Mucosa of stomach (tissue), 1 donor: ENCODE results near the gene ZSCAN10.
"Not testable (repeated sequence)": the region's sequence is repeated elsewhere in the genome, so short reads cannot be mapped to it uniquely, and the experiment has no call there.

Source experiments
- H3K27me3 ChIP-seq: one replicate; pipeline ENCODE4 v1.7.0; 2013; ENCODE audit warnings: mild to moderate bottlenecking, low read length; ENCODE audit not compliant: control insufficient read depth, insufficient read depth
- H3K36me3 ChIP-seq: one replicate; pipeline ENCODE4 v1.7.0; 2013; ENCODE audit warnings: low read length; ENCODE audit not compliant: control insufficient read depth, insufficient read depth
- H3K4me1 ChIP-seq: one replicate; pipeline ENCODE4 v1.7.0; 2013; ENCODE audit warnings: mild to moderate bottlenecking, low read length; ENCODE audit not compliant: control insufficient read depth, insufficient read depth
- H3K4me3 ChIP-seq: one replicate; pipeline ENCODE4 v1.7.0; 2013; ENCODE audit warnings: low read length
- H3K9ac ChIP-seq: one replicate; pipeline ENCODE4 v1.7.0; 2013; ENCODE audit warnings: mild to moderate bottlenecking, low read length, moderate library complexity
- H3K9me3 ChIP-seq: one replicate; pipeline ENCODE4 v1.7.0; 2013; ENCODE audit warnings: mild to moderate bottlenecking, low read length, moderate library complexity; ENCODE audit not compliant: control insufficient read depth
- donor health status: Pancreatic carcinoma.

The ZSCAN10 gene

GRCh38 chr16:3072576-3073263, 26.4 kb downstream of the ZSCAN10 start:
- not testable (repeated sequence) for H3K9me3 ChIP-seq, H3K4me3 ChIP-seq, H3K36me3 ChIP-seq, H3K27me3 ChIP-seq, H3K4me1 ChIP-seq, H3K9ac ChIP-seq

DNA sequence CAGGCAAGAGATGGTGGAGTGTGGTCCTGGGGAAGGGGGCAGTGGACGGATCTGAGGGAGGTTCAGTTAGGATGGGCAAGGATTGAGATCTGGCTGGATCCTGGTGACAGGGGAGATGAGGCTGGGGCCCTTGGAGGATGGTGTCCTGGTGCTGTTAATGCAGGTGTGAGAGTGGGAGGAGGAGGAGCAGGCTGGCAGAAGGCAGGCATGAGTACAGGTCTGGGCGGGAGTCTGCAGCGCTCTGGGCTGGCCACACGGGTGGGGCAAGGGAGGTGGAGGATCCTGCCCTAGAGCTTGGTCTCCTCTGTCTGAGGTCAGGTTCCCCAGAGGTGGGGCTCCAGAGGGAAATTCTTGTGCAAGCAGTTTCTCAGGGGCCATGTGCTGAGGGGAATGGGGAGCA, 26.9 kb downstream of the ZSCAN10 start:
- peaks cover 12% of the 10 kb centered on the region for H3K4me1 ChIP-seq
- H3K27me3 ChIP-seq, H3K9ac ChIP-seq, H3K9me3 ChIP-seq, H3K4me3 ChIP-seq, H3K36me3 ChIP-seq: not testable (repeated sequence)

DNA sequence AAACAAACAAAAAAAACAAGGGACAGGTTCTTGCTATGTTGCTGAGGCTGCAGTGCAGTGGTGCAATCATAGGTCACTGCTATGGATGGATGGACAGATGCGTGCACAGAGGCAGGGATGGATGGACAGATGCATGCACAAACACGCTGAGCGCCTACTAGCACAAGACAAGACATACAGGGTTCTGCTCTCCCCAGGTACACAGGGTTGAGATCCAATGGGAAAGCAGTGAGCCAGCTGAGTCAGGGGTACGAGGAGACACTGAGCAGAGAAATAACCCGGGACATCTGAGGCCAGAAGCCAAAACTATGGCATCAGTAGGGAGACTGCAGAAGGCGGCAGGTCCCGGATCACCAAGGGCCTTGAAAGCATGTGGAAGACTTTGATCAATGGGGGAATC, 27.4 kb downstream of the ZSCAN10 start:
- no peak overlapping the region for H3K4me3 ChIP-seq
- no peak overlapping the region for H3K9ac ChIP-seq
- no peaks in the 10 kb centered on the region for H3K36me3 ChIP-seq
- no peaks in the 10 kb centered on the region for H3K9me3 ChIP-seq
- peaks cover 17% of the 10 kb centered on the region for H3K4me1 ChIP-seq
- no peaks in the 10 kb centered on the region for H3K27me3 ChIP-seq

- Histone ChIP-seq H3K9ac (no peak overlapping the region), H3K9me3 (no peaks in the 10 kb centered on the region), H3K4me1 (peaks cover 27% of the 10 kb centered on the region), H3K27me3 (no peaks in the 10 kb centered on the region), H3K4me3 (no peak overlapping the region), H3K36me3 (no peaks in the 10 kb centered on the region)
Measured at GRCh38 chr16:3070608-3071111, 28.4 kb downstream of the ZSCAN10 start.

DNA sequence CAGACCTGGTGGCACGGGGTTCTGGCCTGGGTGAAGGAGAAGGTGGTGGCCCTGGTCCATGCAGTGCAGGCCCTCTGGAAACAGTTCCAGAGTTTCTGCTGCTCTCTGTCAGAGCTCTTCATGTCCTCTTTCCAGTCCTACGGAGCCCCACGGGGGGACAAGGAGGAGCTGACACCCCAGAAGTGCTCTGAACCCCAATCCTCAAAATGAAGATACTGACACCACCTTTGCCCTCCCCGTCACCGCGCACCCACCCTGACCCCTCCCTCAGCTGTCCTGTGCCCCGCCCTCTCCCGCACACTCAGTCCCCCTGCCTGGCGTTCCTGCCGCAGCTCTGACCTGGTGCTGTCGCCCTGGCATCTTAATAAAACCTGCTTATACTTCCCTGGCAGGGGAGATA, 29.9 kb downstream of the ZSCAN10 start:
- H3K4me1 ChIP-seq = peaks cover 39% of the 10 kb centered on the region

DNA sequence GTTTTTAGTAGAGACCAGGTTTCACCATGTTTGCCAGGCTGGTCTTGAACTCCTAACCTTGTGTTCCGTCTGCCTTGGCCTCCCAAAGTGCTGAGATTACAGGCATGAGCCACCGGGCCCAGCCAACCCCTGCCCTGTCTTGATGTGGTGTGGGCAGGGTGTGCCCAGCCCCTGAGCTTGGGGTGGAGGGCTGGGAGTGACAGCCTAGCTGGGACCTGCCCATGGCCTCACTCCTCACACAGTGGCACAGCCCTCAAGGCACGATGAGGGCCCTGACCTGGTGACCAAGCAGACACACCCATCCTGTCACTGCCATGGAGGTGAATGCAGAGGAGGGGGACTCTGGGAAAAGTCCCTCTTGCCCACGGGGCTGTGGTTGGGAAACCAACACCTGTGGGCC, 30.6 kb downstream of the ZSCAN10 start:
- Histone ChIP-seq H3K27me3 (no peaks in the 10 kb centered on the region), H3K36me3 (no peaks in the 10 kb centered on the region), H3K4me3 (no peak overlapping the region), H3K9ac (no peak overlapping the region), H3K9me3 (no peaks in the 10 kb centered on the region), H3K4me1 (peaks cover 39% of the 10 kb centered on the region)

More for the DNA sequence above, 29.9 kb downstream of the ZSCAN10 start:
- not testable (repeated sequence) for H3K27me3 ChIP-seq, H3K9me3 ChIP-seq, H3K36me3 ChIP-seq, H3K9ac ChIP-seq, H3K4me3 ChIP-seq

- Histone ChIP-seq H3K36me3 (no peaks in the 10 kb centered on the region), H3K9ac (peak overlapping the region; percentile 84), H3K9me3 (no peaks in the 10 kb centered on the region), H3K27me3 (no peaks in the 10 kb centered on the region), H3K4me3 (peak overlapping the region; percentile 43), H3K4me1 (peaks cover 39% of the 10 kb centered on the region)
Measured at GRCh38 chr16:3066440-3066748, 32.7 kb downstream of the ZSCAN10 start.

DNA sequence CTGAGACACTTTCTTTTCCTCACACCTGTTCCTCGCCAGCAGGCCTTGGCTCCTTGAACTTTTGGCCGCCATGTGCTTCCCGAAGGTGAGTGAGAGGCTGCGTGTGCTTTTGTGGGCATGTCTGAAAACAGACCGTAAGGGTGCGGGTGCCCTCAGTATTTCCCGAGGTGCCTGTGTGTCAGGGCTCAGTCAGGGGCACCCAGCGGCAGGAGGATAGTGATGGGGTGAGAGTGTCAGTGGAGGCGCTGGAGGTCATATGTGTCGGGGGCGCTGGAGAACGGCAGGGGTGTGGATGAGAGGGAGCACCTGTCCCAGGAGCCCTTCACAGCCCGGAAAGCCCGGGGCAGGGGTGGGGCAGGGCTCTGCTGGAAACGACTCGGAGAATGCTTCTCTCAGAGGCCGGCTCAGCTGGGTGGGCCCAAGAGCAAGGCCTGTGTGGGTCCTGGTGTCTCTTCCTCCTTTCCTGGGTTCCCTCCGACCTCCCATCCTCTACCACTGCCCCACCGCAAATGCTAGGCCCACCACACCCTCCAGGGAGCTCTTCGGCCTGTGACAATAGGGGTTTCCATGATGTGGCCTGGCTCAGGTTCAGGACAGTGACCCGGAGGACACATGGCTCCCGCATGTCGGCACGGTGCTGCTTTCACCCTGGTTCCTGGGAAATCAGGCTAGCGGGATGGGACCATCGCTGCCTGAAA, 33.2 kb downstream of the ZSCAN10 start:
- Histone ChIP-seq H3K4me1 (peaks cover 39% of the 10 kb centered on the region), H3K9me3 (no peaks in the 10 kb centered on the region), H3K27me3 (no peaks in the 10 kb centered on the region), H3K36me3 (no peaks in the 10 kb centered on the region), H3K9ac (peak overlapping the region; percentile 84), H3K4me3 (peak overlapping the region; percentile 43)

- no peaks in the 10 kb centered on the region for H3K36me3 ChIP-seq
- no peaks in the 10 kb centered on the region for H3K27me3 ChIP-seq
- no peaks in the 10 kb centered on the region for H3K9me3 ChIP-seq
- H3K4me1 ChIP-seq = peaks cover 43% of the 10 kb centered on the region
- peak within 1 kb of the TSS; percentile 84 for H3K9ac ChIP-seq
- H3K4me3 ChIP-seq = peak within 1 kb of the TSS; percentile 43
Measured at GRCh38 chr16:3065069-3065741, 33.9 kb downstream of the ZSCAN10 start, which contains the start of gene IL32. IL32 (plus strand) TSS chr16:3065640; CDS start chr16:3065812, 172 bp downstream.

GRCh38 chr16:3063625-3064386, 35.3 kb downstream of the ZSCAN10 start:
- H3K27me3 ChIP-seq = no peaks in the 10 kb centered on the region
- no peaks in the 10 kb centered on the region for H3K9me3 ChIP-seq
- H3K4me3 ChIP-seq = no peak overlapping the region
- no peaks in the 10 kb centered on the region for H3K36me3 ChIP-seq
- peaks cover 51% of the 10 kb centered on the region for H3K4me1 ChIP-seq
- H3K9ac ChIP-seq = no peak overlapping the region

DNA sequence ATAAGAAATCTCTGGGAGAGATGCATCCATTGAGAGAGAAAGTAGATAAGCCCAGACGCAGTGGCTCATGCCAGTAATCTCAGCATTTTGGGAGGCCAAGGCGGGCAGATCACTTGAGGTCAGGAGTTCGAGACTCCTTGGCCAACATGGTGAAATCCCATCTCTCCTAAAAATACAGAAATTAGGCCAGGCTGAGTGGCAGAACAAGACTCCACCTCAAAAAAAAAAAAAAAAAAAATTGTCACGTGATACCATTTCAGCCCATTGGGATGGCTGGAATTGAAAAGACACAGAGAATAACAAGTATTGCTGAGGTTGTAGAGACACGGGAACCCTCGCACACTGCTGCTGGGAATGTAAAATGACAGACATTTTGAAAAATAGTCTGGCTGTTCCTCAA, 36.5 kb downstream of the ZSCAN10 start:
- Histone ChIP-seq H3K27me3 (no peaks in the 10 kb centered on the region), H3K9ac (no peak overlapping the region), H3K36me3 (no peaks in the 10 kb centered on the region), H3K4me1 (peaks cover 48% of the 10 kb centered on the region), H3K4me3 (no peak overlapping the region), H3K9me3 (no peaks in the 10 kb centered on the region)
